B cell (primary cell): ENCODE measurements around the gene FANCD2. TPM values are rescaled to one million over a fixed set of nuclear protein-coding genes. Genes with fewer than 3 reads are reported as not detected.

ENCODE experiments used
- ATAC-seq: fragments of 200-7000 bp; cut with Tn5 transposase; one replicate; pipeline ENCODE4 v1.10.0; 2021; ENCODE audit warnings: low read depth, mild to moderate bottlenecking, moderate number of reproducible peaks, moderate library complexity
- CTCF ChIA-PET: fragments of 350-600 bp; sonication (Branson Sonifier 250); formaldehyde crosslinking; loops from one replicate; lab custom pipeline; 2021; ENCODE audit warnings: antibody characterized with exemption, inconsistent platforms; lab: Charles Lee
- POLR2A ChIA-PET: fragments of 350-600 bp; sonication (Branson Sonifier 250); formaldehyde crosslinking; loops from one replicate; lab custom pipeline; 2021; ENCODE audit warnings: antibody characterized with exemption; lab: Charles Lee
- DNase-seq: peaks from one replicate; pipeline ENCODE4 v3.0.0; 2013
- H2AFZ ChIP-seq: 2 replicates; pipeline ENCODE4 v1.6.1; 2012; ENCODE audit warnings: mild to moderate bottlenecking, low read depth, low read length; ENCODE audit not compliant: insufficient read depth, poor library complexity, severe bottlenecking
- H3K27ac ChIP-seq, 2 donors: 1 replicate in 1 of 2; 2 replicates in 1 of 2; pipeline ENCODE4 v1.5.1; 2012 to 2013; ENCODE audit warnings: low read length in 2 of 2, mild to moderate bottlenecking in 2 of 2, moderate library complexity in 1 of 2
- H3K27me3 ChIP-seq, 4 experiments: fragments of 200-600 bp in 1 of 4; sonication (generic) in 1 of 4; replicated peaks in 1 of 4; 1 replicate in 2 of 4; 2 replicates in 2 of 4; pipeline versions ENCODE4 v1.6.1 to v1.7.0; 2013 to 2016; ENCODE audit warnings: low read length in 3 of 4, mild to moderate bottlenecking in 2 of 4, mixed read lengths in 1 of 4, moderate library complexity in 1 of 4; ENCODE audit not compliant: insufficient read depth in 4 of 4, control insufficient read depth in 3 of 4; ENCODE audit errors: control extremely low read depth in 1 of 4
- H3K36me3 ChIP-seq, 2 experiments: replicated peaks in 1 of 2; 1 replicate in 1 of 2; 2 replicates in 1 of 2; pipeline versions ENCODE4 v1.6.1 to v1.7.1; 2013; ENCODE audit warnings: low read length in 1 of 2; ENCODE audit not compliant: insufficient read depth in 2 of 2, control insufficient read depth in 1 of 2; ENCODE audit errors: control extremely low read depth in 1 of 2, extremely low read depth in 1 of 2
- H3K4me1 ChIP-seq, 2 donors: fragments of 200-600 bp in 1 of 2; sonication (generic) in 1 of 2; 1 replicate in 1 of 2; 2 replicates in 1 of 2; pipeline versions ENCODE4 v1.5.1 to v1.6.1; 2013 to 2017; ENCODE audit warnings: low read length in 2 of 2; ENCODE audit not compliant: control insufficient read depth in 2 of 2, insufficient read depth in 2 of 2
- H3K4me2 ChIP-seq: replicated peaks from 2 replicates; pipeline ENCODE3; 2012; ENCODE audit warnings: mild to moderate bottlenecking, low read depth, low read length; ENCODE audit not compliant: poor library complexity, severe bottlenecking
- H3K4me3 ChIP-seq, 5 experiments: fragments of 200-600 bp in 1 of 5; sonication (generic) in 1 of 5; 1 replicate in 3 of 5; 2 replicates in 2 of 5; pipeline versions ENCODE4 v1.5.1 to v1.7.0; 2011 to 2016; ENCODE audit warnings: low read length in 4 of 5, mild to moderate bottlenecking in 4 of 5, low read depth in 2 of 5, control low read depth in 1 of 5, moderate library complexity in 1 of 5; ENCODE audit not compliant: insufficient read depth in 1 of 5; ENCODE audit errors: control extremely low read depth in 1 of 5, extremely low read depth in 1 of 5
- H3K79me2 ChIP-seq: fragments of 200-600 bp; sonication (generic); one replicate; pipeline ENCODE4 v1.6.0; 2016; ENCODE audit warnings: low read length; ENCODE audit not compliant: control insufficient read depth, insufficient read depth
- H3K9ac ChIP-seq: fragments of 200-600 bp; sonication (generic); 2 replicates; pipeline ENCODE4 v1.6.1; 2017; ENCODE audit warnings: mild to moderate bottlenecking, low read length, moderate library complexity
- H3K9me3 ChIP-seq, 3 donors: one replicate each; pipeline versions ENCODE4 v1.6.1 to v1.7.1; 2013; ENCODE audit warnings: low read length in 2 of 3; ENCODE audit not compliant: control insufficient read depth in 2 of 3, insufficient read depth in 1 of 3; ENCODE audit errors: control extremely low read depth in 1 of 3
- H4K20me1 ChIP-seq: 2 replicates; pipeline ENCODE4 v1.6.0; 2012; ENCODE audit warnings: mild to moderate bottlenecking, low read length; ENCODE audit not compliant: insufficient read depth, control insufficient read depth, poor library complexity, severe bottlenecking
- H3K27ac Mint-ChIP-seq: one replicate; pipeline ENCODE4 v1.8.0; 2021; ENCODE audit warnings: mixed read lengths
- H3K27me3 Mint-ChIP-seq: one replicate; pipeline ENCODE4 v1.8.0; 2021; ENCODE audit warnings: mixed read lengths
- H3K4me1 Mint-ChIP-seq: one replicate; pipeline ENCODE4 v1.8.0; 2021; ENCODE audit warnings: mixed read lengths
- H3K4me3 Mint-ChIP-seq: one replicate; pipeline ENCODE4 v1.8.0; 2021; ENCODE audit warnings: mixed read lengths
- H3K9me3 Mint-ChIP-seq: one replicate; pipeline ENCODE4 v1.8.0; 2022; ENCODE audit warnings: mixed read lengths; ENCODE audit not compliant: insufficient read depth
- CTCF ChIP-seq: fragments of 200-600 bp; IDR thresholded peaks from one replicate; pipeline ENCODE4 v1.8.0; 2022; ENCODE audit warnings: antibody characterized with exemption, mild to moderate bottlenecking
- EZH2 ChIP-seq: IDR thresholded peaks from 2 replicates; pipeline ENCODE4 v1.6.1; 2012; ENCODE audit warnings: borderline replicate concordance, low read depth, mild to moderate bottlenecking, moderate library complexity, low read length; ENCODE audit not compliant: insufficient read depth, poor library complexity, severe bottlenecking
- WGBS: methylation state at CpG from one replicate; pipeline ENCODE4 v1.1.5; 2013; ENCODE audit warnings: missing lambda C conversion rate; ENCODE audit not compliant: insufficient coverage; 5-methylcytosine and 5-hydroxymethylcytosine counted together
- intact Hi-C: fragments of 100-400 bp; cut with micrococcal nuclease; formaldehyde crosslinking; loops from one replicate; pipeline ENCODE4 v1.10.0; 2022
- polyA plus RNA-seq: library from polyadenylated mRNA; depleted of rRNA; stranded (reverse); fragments of >200 nt; gene quantifications from 2 replicates; pipeline ENCODE4 v1.2.3, GENCODE V29; 2012
- total RNA-seq, 2 donors: library from RNA; stranded (reverse); fragments of 120-200 nt in 1 of 2; gene quantifications; 1 replicate in 1 of 2; 2 replicates in 1 of 2; pipeline versions ENCODE4 v1.2.3 to v1.2.4, GENCODE V29; 2013 to 2022

FANCD2 gene
- total and polyA plus RNA-seq, 2 donors (not counting 1 experiment from before 2014, with no cell fraction given): 31.7 to 65.8 TPM

- POLR2A ChIA-PET: no interaction called here
- H3K4me3 ChIP-seq: no peak overlapping the region
- TF ChIP-seq CTCF: no peak
- no peak for TF ChIP-seq EZH2
- intact Hi-C loops: no loop called here
- Mint-ChIP-seq H3K27ac (no peak overlapping the region), H3K4me1 (no peaks in the 10 kb centered on the region), H3K27me3 (no peaks in the 10 kb centered on the region), H3K9me3 (no peaks in the 10 kb centered on the region), H3K4me3 (no peak overlapping the region)
- H3K9ac ChIP-seq: no peak overlapping the region
- peaks cover 17% of the 10 kb centered on the region for H3K79me2 ChIP-seq
- CTCF ChIA-PET: no interaction called here
- no peaks in the 10 kb centered on the region for H3K4me1 ChIP-seq
- H3K27me3 ChIP-seq: no peaks in the 10 kb centered on the region
- H3K4me2 ChIP-seq: no peak overlapping the region
- H3K9me3 ChIP-seq: no peaks in the 10 kb centered on the region
- no peak overlapping the region for H2AFZ ChIP-seq
- 90% methylated on average over 2 of the region's 7 CpGs for WGBS
- H4K20me1 ChIP-seq: no peaks in the 10 kb centered on the region
- ATAC-seq (no peak), DNase-seq (no peak)
- H3K36me3 ChIP-seq: peaks cover 0 to 21% of the 10 kb centered on the region in 2 experiments
- no peak overlapping the region for H3K27ac ChIP-seq
Measured at GRCh38 chr3:10000686-10001085, 25.6 kb upstream of the FANCD2 start.

- no peak overlapping the region for H3K9ac ChIP-seq
- no peaks in the 10 kb centered on the region for H3K4me1 Mint-ChIP-seq
- POLR2A ChIA-PET: no interaction called here
- no peak overlapping the region for H3K4me3 ChIP-seq
- H2AFZ ChIP-seq: no peak overlapping the region
- no peaks in the 10 kb centered on the region for H3K9me3 ChIP-seq
- peaks cover 0 to 21% of the 10 kb centered on the region in 2 experiments for H3K36me3 ChIP-seq
- H3K27ac Mint-ChIP-seq: no peak overlapping the region
- H3K27ac ChIP-seq: no peak overlapping the region
- H3K4me2 ChIP-seq: no peak overlapping the region
- peaks cover 11% of the 10 kb centered on the region for H3K79me2 ChIP-seq
- ATAC-seq: no peak
- H3K27me3 Mint-ChIP-seq: no peaks in the 10 kb centered on the region
- no peak overlapping the region for H3K4me3 Mint-ChIP-seq
- H3K4me1 ChIP-seq: no peaks in the 10 kb centered on the region
- TF ChIP-seq CTCF (no peak), EZH2 (no peak)
- DNase-seq: no peak
- H3K27me3 ChIP-seq: no peaks in the 10 kb centered on the region
- no peaks in the 10 kb centered on the region for H3K9me3 Mint-ChIP-seq
- no peaks in the 10 kb centered on the region for H4K20me1 ChIP-seq
- WGBS: 100% methylated on average over 1 of the region's 2 CpGs
- CTCF ChIA-PET: no interaction called here
- intact Hi-C loops: no loop called here
Measured at GRCh38 chr3:10002951-10003350, 23.3 kb upstream of the FANCD2 start.
